ENCODE measurements around the gene MXRA7.

The MXRA7 gene

GRCh38 chr17:76710863-76711611 is at the start of gene MXRA7:
Gene MXRA7 (minus strand): TSS chr17:76710965. CDS start chr17:76710946, 19 bp downstream.
- H3K4me3 ChIP-seq (replicated peaks; ENCODE audit: low read depth, low read length), result peak within 1 kb of the TSS; percentile 67
- no peak for TF ChIP-seq CTCF (IDR thresholded peaks at IDR 0.05; ENCODE audit: low read length, missing control alignments)
- DNase-seq (ENCODE audit: low read depth), result peak; percentile 68

GRCh38 chr17:76758570-76758969 is 47.8 kb upstream of the MXRA7 start:
- no peak for DNase-seq (ENCODE audit: low read depth)
- no peak for TF ChIP-seq CTCF (IDR thresholded peaks at IDR 0.05; ENCODE audit: low read length, missing control alignments)
- H3K4me3 ChIP-seq (replicated peaks; ENCODE audit: low read depth, low read length), result no peak overlapping the region

DNA sequence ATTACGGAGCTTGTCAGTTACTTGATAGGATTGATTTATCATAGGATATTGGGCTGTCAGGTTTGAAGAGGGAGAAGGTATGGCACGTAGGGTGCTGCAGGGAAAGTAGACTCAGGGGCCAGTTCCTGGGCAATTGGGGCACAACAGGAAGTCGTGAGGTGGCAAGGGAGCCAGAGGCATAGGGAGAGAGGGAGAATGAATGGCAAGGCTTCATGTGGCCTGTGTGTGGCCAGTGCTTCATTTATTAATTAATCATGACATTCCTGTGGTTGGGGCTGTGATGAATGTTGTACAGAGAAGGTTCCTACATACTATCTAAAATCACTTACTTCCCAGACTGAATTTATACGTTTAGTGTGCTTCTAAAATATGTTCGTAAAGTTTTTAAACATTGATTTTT is 46.5 kb upstream of the MXRA7 start:
- no peak for DNase-seq (ENCODE audit: low read depth)
- no peak overlapping the region for H3K4me3 ChIP-seq (replicated peaks; ENCODE audit: low read depth, low read length)

DNA sequence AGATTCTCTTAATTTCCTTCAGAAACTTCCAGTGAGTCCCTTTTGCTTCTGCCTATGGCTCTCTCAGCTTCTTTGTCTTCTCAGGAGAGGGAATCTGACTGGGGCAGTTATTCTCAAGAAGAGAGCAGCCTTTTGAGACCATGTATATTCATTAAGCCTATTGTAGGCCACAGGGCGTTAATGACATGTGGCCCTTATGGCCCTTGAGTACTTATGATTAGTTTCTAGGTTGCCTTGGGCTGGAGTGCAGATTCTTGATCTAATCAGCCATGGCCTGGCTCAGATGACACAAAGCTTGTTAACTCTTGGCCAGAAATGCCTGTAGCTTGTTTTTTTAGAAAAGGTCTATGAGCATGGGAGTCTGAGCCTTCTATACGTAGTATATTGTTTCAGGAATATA is 44.5 kb upstream of the MXRA7 start:
- H3K4me3 ChIP-seq (replicated peaks; ENCODE audit: low read depth, low read length), result no peak overlapping the region
- TF ChIP-seq CTCF (IDR thresholded peaks at IDR 0.05; ENCODE audit: low read length, missing control alignments), result no peak
- no peak for DNase-seq (ENCODE audit: low read depth)

More for the DNA sequence above, 46.5 kb upstream of the MXRA7 start:
- no peak for TF ChIP-seq CTCF (IDR thresholded peaks at IDR 0.05; ENCODE audit: low read length, missing control alignments)

DNA sequence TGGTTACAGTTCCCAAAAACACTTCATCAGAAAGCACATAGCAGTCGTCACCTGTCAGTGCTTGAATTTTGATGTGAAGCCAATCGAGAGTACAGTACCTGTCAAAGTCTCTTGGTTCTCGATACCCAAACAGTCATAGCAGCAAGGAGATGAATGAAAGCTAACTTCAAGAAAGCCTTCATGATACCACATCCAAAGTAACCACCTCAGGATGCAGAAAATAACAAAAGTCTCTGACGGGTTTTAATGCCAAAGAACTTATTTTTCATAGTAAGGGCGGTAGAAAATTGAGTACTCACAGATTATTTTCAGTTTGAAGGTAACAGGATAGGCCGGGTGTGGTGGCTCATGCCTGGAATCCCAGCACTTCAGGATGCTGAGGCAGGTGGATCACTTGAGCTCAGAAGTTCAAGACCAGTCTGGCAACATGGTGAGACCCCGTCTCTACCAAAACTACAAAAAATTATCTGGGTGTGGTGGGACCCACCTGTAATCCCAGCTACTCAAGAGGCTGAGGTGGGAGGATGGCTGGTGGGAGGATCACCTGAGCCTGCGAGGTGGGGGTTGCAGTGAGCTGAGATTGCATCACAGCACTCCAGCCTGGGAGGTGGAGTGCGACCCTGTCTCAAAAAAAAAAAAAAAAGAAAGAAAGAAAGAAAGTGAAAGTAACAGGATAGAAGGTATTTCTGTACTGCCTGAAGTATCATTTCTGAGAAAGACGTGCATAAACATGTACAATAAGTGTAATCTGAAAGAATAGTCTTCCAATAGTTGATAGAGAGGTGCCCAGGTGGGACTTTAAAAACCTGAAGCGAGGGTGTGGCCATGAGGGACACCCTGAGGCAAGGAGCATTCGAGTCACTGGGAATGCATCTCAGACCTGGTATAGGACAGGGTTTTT is 42.5 kb upstream of the MXRA7 start:
- no peak for DNase-seq (ENCODE audit: low read depth)
- no peak overlapping the region for H3K4me3 ChIP-seq (replicated peaks; ENCODE audit: low read depth, low read length)
- TF ChIP-seq CTCF (IDR thresholded peaks at IDR 0.05; ENCODE audit: low read length, missing control alignments), result no peak

- TF ChIP-seq CTCF (IDR thresholded peaks at IDR 0.05; ENCODE audit: low read length, missing control alignments), result no peak
- H3K4me3 ChIP-seq (replicated peaks; ENCODE audit: low read depth, low read length), result no peak overlapping the region
- no peak for DNase-seq (ENCODE audit: low read depth)
Measured at GRCh38 chr17:76752006-76752405, 41.2 kb upstream of the MXRA7 start.

Measured in fibroblast of pulmonary artery (primary cell).